Colonic mucosa (tissue), 4 donors: ENCODE data around the gene GRK5. TPM values are rescaled to one million over a fixed set of nuclear protein-coding genes. Genes with fewer than 3 reads are reported as not detected.

Source experiments
- DNase-seq: peaks from one replicate; pipeline ENCODE4 v3.0.0-alpha.2; 2020
- H3K27ac ChIP-seq: fragments of 200-600 bp; one replicate; pipeline ENCODE4 v1.8.0; 2021
- H3K27me3 ChIP-seq: fragments of 200-600 bp; one replicate; pipeline ENCODE4 v1.8.0; 2021
- H3K36me3 ChIP-seq: fragments of 200-600 bp; one replicate; pipeline ENCODE4 v1.8.0; 2021
- H3K4me1 ChIP-seq: fragments of 200-600 bp; one replicate; pipeline ENCODE4 v1.8.0; 2021; ENCODE audit warnings: mild to moderate bottlenecking
- H3K4me3 ChIP-seq: fragments of 200-600 bp; one replicate; pipeline ENCODE4 v1.8.0; 2021
- H3K9ac ChIP-seq, 2 donors: one replicate each; pipeline ENCODE4 v1.7.0; 2013; ENCODE audit warnings: control low read depth in 2 of 2, low read depth in 2 of 2, low read length in 2 of 2
- H3K9me3 ChIP-seq: fragments of 200-600 bp; one replicate; pipeline ENCODE4 v1.8.0; 2021
- intact Hi-C: fragments of 100-400 bp; cut with DNase I; formaldehyde crosslinking; loops from one replicate; pipeline ENCODE4 v1.14.1; 2022
- total RNA-seq, 2 donors: library from RNA; stranded (reverse); fragmentation: NEBNext Ultra II Directional in 1 of 2; extraction: Animal tissue kit (Norgen Biotek cat#: 25700) in 1 of 2; gene quantifications; one replicate each; pipeline ENCODE4 v1.2.1, GENCODE V29; 2021
- TF ChIP-seq, protein P1 (sequence below): fragments of 200-600 bp; IDR thresholded peaks from one replicate; pipeline ENCODE4 v1.8.0; 2022; ENCODE audit warnings: antibody characterized with exemption, mild to moderate bottlenecking
- donor health status: healthy.
- donor health status: DM: no; HTN: no; CAD: no.
- donor health status: DM: no; HTN: no; CAD: no.

The GRK5 gene
- total RNA-seq, 2 donors from 2014 or later: 4.6 to 12.7 TPM

DNA sequence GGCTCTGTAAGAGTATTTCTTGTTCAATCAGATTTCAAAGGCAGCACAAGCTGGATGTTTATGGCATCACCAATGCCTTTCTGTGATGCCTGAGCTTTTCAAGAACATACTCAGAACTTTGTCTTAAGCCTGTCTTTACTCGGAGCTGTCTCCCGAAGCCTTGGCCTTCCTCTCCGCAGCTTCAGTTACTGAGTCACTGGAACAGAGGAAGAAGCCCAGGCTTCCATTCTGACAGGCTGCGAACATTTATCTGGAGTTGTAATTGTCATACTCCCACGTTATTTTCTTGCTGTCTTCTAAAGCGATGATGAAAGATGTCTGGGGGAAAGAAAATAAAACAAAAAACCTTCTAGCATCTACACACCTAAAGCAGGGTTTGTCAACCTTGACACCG, 43.9 kb downstream of the GRK5 start:
- Histone ChIP-seq H3K9ac (no peak overlapping the region), H3K9me3 (no peaks in the 10 kb centered on the region), H3K4me3 (no peak overlapping the region), H3K27me3 (no peaks in the 10 kb centered on the region), H3K4me1 (no peaks in the 10 kb centered on the region), H3K36me3 (no peaks in the 10 kb centered on the region), H3K27ac (peak overlapping the region; percentile 37)
- DNase-seq: no peak
- intact Hi-C loops: no loop called here
- TF ChIP-seq, protein P1, sequence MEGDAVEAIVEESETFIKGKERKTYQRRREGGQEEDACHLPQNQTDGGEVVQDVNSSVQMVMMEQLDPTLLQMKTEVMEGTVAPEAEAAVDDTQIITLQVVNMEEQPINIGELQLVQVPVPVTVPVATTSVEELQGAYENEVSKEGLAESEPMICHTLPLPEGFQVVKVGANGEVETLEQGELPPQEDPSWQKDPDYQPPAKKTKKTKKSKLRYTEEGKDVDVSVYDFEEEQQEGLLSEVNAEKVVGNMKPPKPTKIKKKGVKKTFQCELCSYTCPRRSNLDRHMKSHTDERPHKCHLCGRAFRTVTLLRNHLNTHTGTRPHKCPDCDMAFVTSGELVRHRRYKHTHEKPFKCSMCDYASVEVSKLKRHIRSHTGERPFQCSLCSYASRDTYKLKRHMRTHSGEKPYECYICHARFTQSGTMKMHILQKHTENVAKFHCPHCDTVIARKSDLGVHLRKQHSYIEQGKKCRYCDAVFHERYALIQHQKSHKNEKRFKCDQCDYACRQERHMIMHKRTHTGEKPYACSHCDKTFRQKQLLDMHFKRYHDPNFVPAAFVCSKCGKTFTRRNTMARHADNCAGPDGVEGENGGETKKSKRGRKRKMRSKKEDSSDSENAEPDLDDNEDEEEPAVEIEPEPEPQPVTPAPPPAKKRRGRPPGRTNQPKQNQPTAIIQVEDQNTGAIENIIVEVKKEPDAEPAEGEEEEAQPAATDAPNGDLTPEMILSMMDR: no peak

DNA sequence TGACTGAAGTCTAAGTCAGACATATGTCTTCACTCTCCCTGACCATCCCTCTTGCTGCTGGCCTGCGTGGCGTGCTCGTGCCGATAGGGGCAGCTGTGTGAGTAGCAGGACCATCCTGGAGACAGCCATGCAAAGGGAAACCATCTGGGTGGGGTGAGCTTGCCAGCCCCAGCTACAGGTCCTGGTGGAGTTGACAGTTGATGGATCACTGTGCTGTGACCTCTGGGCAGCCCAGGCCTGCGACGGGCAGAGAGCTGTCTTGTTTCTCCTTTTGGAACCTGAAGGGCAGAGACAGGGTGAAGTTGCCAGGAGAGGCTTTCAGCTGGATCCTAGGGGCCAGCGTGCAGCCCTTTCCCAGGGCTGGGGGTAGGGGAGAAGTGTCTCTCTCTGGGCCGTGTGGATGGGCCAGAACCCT, 44.7 kb downstream of the GRK5 start:
- Histone ChIP-seq H3K4me3 (no peak overlapping the region), H3K27me3 (no peaks in the 10 kb centered on the region), H3K9ac (peak overlapping the region in 1 of 2 donors; percentile 27), H3K9me3 (no peaks in the 10 kb centered on the region), H3K36me3 (no peaks in the 10 kb centered on the region), H3K4me1 (no peaks in the 10 kb centered on the region), H3K27ac (no peak overlapping the region)
- TF ChIP-seq, protein P1: no peak
- no peak for DNase-seq
- intact Hi-C loops: no loop called here

DNA sequence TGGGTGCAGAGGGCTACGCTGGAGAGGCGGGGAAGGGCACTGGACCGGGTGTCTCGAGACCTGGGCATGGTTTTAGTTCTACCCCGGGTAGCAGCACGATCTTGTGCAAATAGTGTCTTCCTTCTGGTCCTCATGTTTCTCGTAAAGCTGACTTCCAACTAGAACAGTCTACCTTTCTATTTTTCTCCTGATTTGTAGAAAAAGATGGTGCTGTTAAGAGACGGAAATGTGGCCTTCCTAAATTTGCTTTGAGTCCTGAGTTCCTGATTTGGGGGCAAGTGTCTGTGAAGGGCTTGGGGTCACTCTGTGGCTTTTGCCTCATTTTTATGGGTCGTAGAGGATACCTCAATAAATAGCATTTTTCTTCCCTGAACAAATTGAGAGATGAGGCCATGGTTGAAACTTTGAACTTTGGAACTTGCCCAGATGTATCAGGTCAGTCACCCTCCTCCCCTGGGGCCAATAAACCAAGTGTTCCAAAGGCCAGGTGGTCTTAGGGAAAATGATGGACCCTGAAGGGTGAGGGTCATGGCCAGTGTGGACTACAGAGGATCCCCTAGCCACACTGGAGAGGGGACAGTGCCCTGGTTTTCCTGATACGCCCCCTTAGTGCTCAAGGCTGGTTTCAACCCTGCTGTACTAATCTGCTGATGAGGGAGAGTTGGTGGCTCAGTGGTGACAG, 45.2 kb downstream of the GRK5 start:
- Histone ChIP-seq H3K4me1 (no peaks in the 10 kb centered on the region), H3K36me3 (no peaks in the 10 kb centered on the region), H3K9ac (no peak overlapping the region), H3K4me3 (no peak overlapping the region), H3K27ac (peak overlapping the region; percentile 62), H3K27me3 (no peaks in the 10 kb centered on the region), H3K9me3 (no peaks in the 10 kb centered on the region)
- TF ChIP-seq, protein P1: no peak
- intact Hi-C loops: no loop called here
- no peak for DNase-seq

DNA sequence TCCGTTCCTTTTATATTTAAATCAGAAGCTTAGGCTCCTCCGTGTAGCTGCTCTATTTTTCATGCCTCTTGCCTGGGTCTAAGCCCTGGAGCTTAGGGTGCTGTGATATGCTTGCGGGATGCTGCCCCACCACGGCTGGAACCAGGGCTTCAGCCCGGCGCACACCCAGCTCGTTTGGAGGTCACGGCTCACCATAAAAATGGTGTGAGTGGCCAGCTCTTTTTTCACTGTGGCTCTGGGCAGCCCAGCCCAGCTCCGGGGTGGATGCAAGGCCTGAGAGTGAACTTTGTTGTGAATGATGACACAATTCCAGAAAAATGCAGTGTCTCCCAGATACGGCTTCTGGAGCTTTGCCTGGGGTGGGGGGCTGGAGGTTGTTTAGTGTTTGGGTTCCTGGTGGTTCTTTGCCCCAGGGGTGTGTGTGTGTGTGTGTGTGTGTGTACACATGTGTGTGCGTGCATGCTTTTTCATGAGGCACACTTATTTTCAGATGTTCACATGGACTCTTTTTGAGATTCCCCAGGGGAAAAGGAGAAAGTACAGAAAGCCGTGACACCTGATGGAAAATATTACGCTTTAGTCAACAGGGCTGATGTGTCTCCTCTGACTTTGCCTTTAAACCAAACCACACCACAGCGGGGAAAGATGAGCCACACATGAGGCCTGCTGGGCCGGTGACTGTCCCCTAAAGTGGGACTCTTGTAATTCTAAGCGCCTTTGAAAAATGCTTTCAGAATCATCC, 46.2 kb downstream of the GRK5 start:
- H3K9me3 ChIP-seq: no peaks in the 10 kb centered on the region
- intact Hi-C loops: no loop called here
- H3K27ac ChIP-seq: peak overlapping the region; percentile 62
- H3K4me3 ChIP-seq: no peak overlapping the region
- no peaks in the 10 kb centered on the region for H3K27me3 ChIP-seq
- peak overlapping the region in 1 of 2 donors; percentile 36 for H3K9ac ChIP-seq
- no peaks in the 10 kb centered on the region for H3K36me3 ChIP-seq
- no peaks in the 10 kb centered on the region for H3K4me1 ChIP-seq
- TF ChIP-seq, protein P1: no peak
- DNase-seq: peak; percentile 40

DNA sequence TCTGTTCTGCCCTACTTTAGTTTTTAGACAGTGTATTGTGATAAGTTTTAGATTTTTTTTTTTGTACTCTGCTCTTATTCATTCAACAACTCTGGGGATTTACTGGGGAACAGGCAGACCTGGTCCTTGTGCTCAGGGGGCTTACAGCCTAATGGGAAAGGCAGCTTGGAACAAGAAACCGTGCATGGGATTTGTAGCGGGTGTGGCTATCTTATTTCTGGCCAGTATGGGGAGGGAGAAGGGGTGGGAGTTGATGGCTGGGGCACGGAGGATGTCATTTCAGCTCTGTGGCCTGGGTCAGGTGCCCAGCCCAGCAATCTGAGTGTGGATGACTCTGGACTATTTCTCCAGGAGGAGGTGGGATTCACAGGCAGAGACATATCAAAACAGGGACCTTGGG, 47.0 kb downstream of the GRK5 start:
- intact Hi-C loops: no loop called here
- TF ChIP-seq, protein P1: no peak
- Histone ChIP-seq H3K36me3 (no peaks in the 10 kb centered on the region), H3K27ac (peak overlapping the region; percentile 62), H3K4me3 (no peak overlapping the region), H3K4me1 (no peaks in the 10 kb centered on the region), H3K9me3 (no peaks in the 10 kb centered on the region), H3K27me3 (no peaks in the 10 kb centered on the region), H3K9ac (peak overlapping the region in 1 of 2 donors; percentile 36)
- no peak for DNase-seq
